Limb (tissue), 2 donors: Measurements from ENCODE around the gene HAP1.
"Not testable (repeated sequence)": the region's sequence is repeated elsewhere in the genome, so short reads cannot be mapped to it uniquely, and the experiment has no call there.

ENCODE experiments used
- DNase-seq, 2 donors: peaks; one replicate each; pipeline ENCODE4 v3.0.0-alpha.2; 2016; ENCODE audit errors: extremely low spot score in 2 of 2

Gene HAP1

GRCh38 chr17:41691031-41691777 is 43.2 kb downstream of the HAP1 start:
- no peak for DNase-seq

GRCh38 chr17:41690497-41690896 is 43.9 kb downstream of the HAP1 start:
- DNase-seq: no peak

GRCh38 chr17:41689497-41690299 is 44.7 kb downstream of the HAP1 start:
- peak in 1 of 2 donors; percentile 44 for DNase-seq

GRCh38 chr17:41688641-41689496 is 45.6 kb downstream of the HAP1 start, which contains the start of gene EIF1:
Gene EIF1, plus strand, starts transcription at chr17:41688885. Its CDS starts 154 bp downstream, at chr17:41689039.
- DNase-seq: peak; percentile 99 to 100

- peak in 1 of 2 donors; percentile 59 for DNase-seq
Observed at GRCh38 chr17:41687828-41688640, 46.4 kb downstream of the HAP1 start.

GRCh38 chr17:41686281-41686680 is 48.2 kb downstream of the HAP1 start:
- DNase-seq: no peak

- not testable (repeated sequence) for DNase-seq
Observed at GRCh38 chr17:41685753-41686152, 48.7 kb downstream of the HAP1 start.

- no peak for DNase-seq
Observed at GRCh38 chr17:41684035-41684434, 50.4 kb downstream of the HAP1 start.

GRCh38 chr17:41683441-41684007 is 50.9 kb downstream of the HAP1 start:
- DNase-seq: no peak

- DNase-seq: no peak
Observed at GRCh38 chr17:41682631-41683030, 51.8 kb downstream of the HAP1 start.

GRCh38 chr17:41681776-41682175 is 52.7 kb downstream of the HAP1 start:
- no peak for DNase-seq

GRCh38 chr17:41680426-41681040 is 53.9 kb downstream of the HAP1 start:
- DNase-seq: no peak

- DNase-seq: no peak
Observed at GRCh38 chr17:41679740-41680425, 54.6 kb downstream of the HAP1 start.

GRCh38 chr17:41678907-41679739 is 55.3 kb downstream of the HAP1 start:
- DNase-seq: no peak

GRCh38 chr17:41678411-41678906 is 56.0 kb downstream of the HAP1 start:
- DNase-seq: no peak

GRCh38 chr17:41676058-41676419 is 58.4 kb downstream of the HAP1 start:
- no peak for DNase-seq

GRCh38 chr17:41675157-41676057 is 59.0 kb downstream of the HAP1 start:
- not testable (repeated sequence) for DNase-seq
